OCI-LY1 (cell line): ENCODE measurements around the gene POP7.

Experiments
- H2AFZ ChIP-seq: fragments of 200-600 bp; sonication (generic), shearing (Covaris generic); 2 replicates; pipeline ENCODE4 v1.6.0; 2014; ENCODE audit warnings: antibody characterized with exemption, mild to moderate bottlenecking, low read length
- H3F3A ChIP-seq: fragments of 200-600 bp; sonication (generic), shearing (Covaris generic); 2 replicates; pipeline ENCODE4 v1.6.0; 2014; ENCODE audit warnings: mild to moderate bottlenecking, antibody characterized with exemption, low read length, moderate library complexity; ENCODE audit not compliant: insufficient read depth
- H3K27ac ChIP-seq: fragments of 200-600 bp; sonication (generic); 2 replicates; pipeline ENCODE4 v1.5.1; 2014; ENCODE audit warnings: low read length, mixed run types, mild to moderate bottlenecking, low read depth; ENCODE audit not compliant: poor library complexity, severe bottlenecking
- H3K27me3 ChIP-seq: fragments of 200-600 bp; sonication (generic); 2 replicates; pipeline ENCODE4 v1.6.0; 2014; ENCODE audit warnings: antibody characterized with exemption, mild to moderate bottlenecking, low read length, moderate library complexity; ENCODE audit not compliant: insufficient read depth
- H3K36me3 ChIP-seq: fragments of 200-600 bp; sonication (generic); 2 replicates; pipeline ENCODE4 v1.6.1; 2014; ENCODE audit warnings: mild to moderate bottlenecking, antibody characterized with exemption, low read length, moderate library complexity, mixed read lengths; ENCODE audit not compliant: insufficient read depth
- H3K4me1 ChIP-seq: fragments of 200-600 bp; sonication (generic); 2 replicates; pipeline ENCODE4 v1.5.1; 2014; ENCODE audit warnings: mild to moderate bottlenecking, low read length, moderate library complexity; ENCODE audit not compliant: insufficient read depth, severe bottlenecking
- H3K4me2 ChIP-seq: fragments of 200-600 bp; sonication (generic), shearing (Covaris generic); 2 replicates; pipeline ENCODE4 v1.6.1; 2014; ENCODE audit warnings: low read length
- H3K4me3 ChIP-seq: fragments of 200-600 bp; sonication (generic); 2 replicates; pipeline ENCODE4 v1.5.1; 2014; ENCODE audit warnings: low read length, low read depth, mild to moderate bottlenecking, mixed read lengths; ENCODE audit not compliant: poor library complexity, severe bottlenecking
- H3K79me2 ChIP-seq: fragments of 200-600 bp; shearing (Covaris generic); 2 replicates; pipeline ENCODE4 v1.6.1; 2016; ENCODE audit warnings: mixed run types, low read length, mixed read lengths; ENCODE audit not compliant: insufficient read depth
- H3K9ac ChIP-seq: fragments of 200-600 bp; sonication (generic), shearing (Covaris generic); 2 replicates; pipeline ENCODE4 v1.6.1; 2014; ENCODE audit warnings: mild to moderate bottlenecking, low read length, mixed read lengths
- H3K9me2 ChIP-seq: fragments of 200-600 bp; sonication (generic), shearing (Covaris generic); 2 replicates; pipeline ENCODE4 v1.6.1; 2014; ENCODE audit warnings: low read depth, mild to moderate bottlenecking, low read length, mixed read lengths
- H3K9me3 ChIP-seq: fragments of 200-600 bp; shearing (Covaris generic); 2 replicates; pipeline ENCODE4 v1.6.1; 2014; ENCODE audit warnings: low read length, mixed read lengths
- H4K20me1 ChIP-seq: fragments of 200-600 bp; sonication (generic), shearing (Covaris generic); 2 replicates; pipeline ENCODE4 v1.6.0; 2016; ENCODE audit warnings: mild to moderate bottlenecking, low read length; ENCODE audit not compliant: insufficient read depth
- CTCF ChIP-seq: fragments of 200-600 bp; sonication (generic), shearing (Covaris generic); IDR thresholded peaks from 2 replicates; pipeline ENCODE4 v1.5.1; 2017; ENCODE audit warnings: mild to moderate bottlenecking, antibody characterized with exemption, low read length, moderate library complexity, mixed read lengths
- EZH2 ChIP-seq: fragments of 200-600 bp; sonication (generic), shearing (Covaris generic); IDR thresholded peaks from 2 replicates; pipeline ENCODE4 v1.8.0; 2017; ENCODE audit warnings: borderline replicate concordance, mixed run types, mild to moderate bottlenecking, antibody characterized with exemption, low read length, moderate library complexity, mixed read lengths

POP7 gene

GRCh38 chr7:100708395-100708794 lies 2.5 kb downstream of the POP7 start:
- H3K36me3 ChIP-seq: peaks cover 23% of the 10 kb centered on the region
- H3K4me2 ChIP-seq: no peak overlapping the region
- H4K20me1 ChIP-seq: no peaks in the 10 kb centered on the region
- H3K9me3 ChIP-seq: no peaks in the 10 kb centered on the region
- no peak overlapping the region for H3K9ac ChIP-seq
- H2AFZ ChIP-seq: no peak overlapping the region
- TF ChIP-seq EZH2: no peak
- no peak for TF ChIP-seq CTCF
- peaks cover 16% of the 10 kb centered on the region for H3K4me1 ChIP-seq
- no peak overlapping the region for H3K4me3 ChIP-seq
- no peaks in the 10 kb centered on the region for H3K9me2 ChIP-seq
- H3F3A ChIP-seq: no peaks in the 10 kb centered on the region
- H3K79me2 ChIP-seq: peaks cover 8% of the 10 kb centered on the region; the same call in 1 of the 2 replicates
- no peak overlapping the region for H3K27ac ChIP-seq
- H3K27me3 ChIP-seq: no peaks in the 10 kb centered on the region

GRCh38 chr7:100710452-100710851 lies 4.5 kb downstream of the POP7 start:
- Histone ChIP-seq H3K79me2 (peaks cover 8% of the 10 kb centered on the region; the same call in 1 of the 2 replicates), H4K20me1 (no peaks in the 10 kb centered on the region), H3F3A (no peaks in the 10 kb centered on the region), H3K4me1 (peaks cover 11% of the 10 kb centered on the region), H3K4me3 (no peak overlapping the region), H3K4me2 (no peak overlapping the region), H3K9me2 (no peaks in the 10 kb centered on the region), H3K36me3 (peaks cover 23% of the 10 kb centered on the region), H3K27ac (no peak overlapping the region), H3K27me3 (no peaks in the 10 kb centered on the region; the same call in 1 of the 2 replicates), H3K9ac (no peak overlapping the region), H2AFZ (no peak overlapping the region), H3K9me3 (no peaks in the 10 kb centered on the region)
- TF ChIP-seq EZH2 (no peak), CTCF (no peak)

- Histone ChIP-seq H3K4me2 (no peak overlapping the region), H2AFZ (no peak overlapping the region), H3K27ac (no peak overlapping the region), H4K20me1 (no peaks in the 10 kb centered on the region), H3K4me1 (peaks cover 11% of the 10 kb centered on the region), H3K79me2 (peaks cover 5% of the 10 kb centered on the region; the same call in 1 of the 2 replicates), H3K27me3 (no peaks in the 10 kb centered on the region; the same call in 1 of the 2 replicates), H3K36me3 (peaks cover 23% of the 10 kb centered on the region), H3K9ac (no peak overlapping the region), H3K4me3 (no peak overlapping the region), H3F3A (no peaks in the 10 kb centered on the region), H3K9me3 (no peaks in the 10 kb centered on the region), H3K9me2 (no peaks in the 10 kb centered on the region)
- TF ChIP-seq CTCF (no peak), EZH2 (no peak)
Measured at GRCh38 chr7:100711369-100711768, 5.4 kb downstream of the POP7 start.
